Calu3 (cell line): ENCODE measurements around the gene NFX1. TPM values are rescaled to one million over a fixed set of nuclear protein-coding genes. Genes with fewer than 3 reads are reported as not detected.

Experiments
- BruUV-seq: library from RNA; stranded (reverse); fragments of 400-500 nt; replicated peaks from 2 replicates; lab custom pipeline; 2021; lab: Mats Ljungman, UMichigan
- CTCF ChIA-PET: fragments of 300-600 bp; sonication (Branson Sonifier 250); formaldehyde crosslinking; loops from one replicate; lab custom pipeline; 2022; ENCODE audit warnings: antibody characterized with exemption; lab: Charles Lee
- DNase-seq: peaks from one replicate; pipeline ENCODE4 v3.0.0; 2022
- H3K27ac Mint-ChIP-seq: one replicate; pipeline ENCODE4 v1.8.0; 2022; ENCODE audit warnings: mixed read lengths; ENCODE audit not compliant: unreplicated experiment
- H3K27me3 Mint-ChIP-seq: one replicate; pipeline ENCODE4 v1.8.0; 2022; ENCODE audit warnings: mixed read lengths; ENCODE audit not compliant: unreplicated experiment
- H3K36me3 Mint-ChIP-seq: one replicate; pipeline ENCODE4 v1.8.0; 2022; ENCODE audit warnings: mild to moderate bottlenecking, moderate library complexity, mixed read lengths; ENCODE audit not compliant: insufficient read depth, unreplicated experiment
- H3K4me1 Mint-ChIP-seq: one replicate; pipeline ENCODE4 v1.8.0; 2022; ENCODE audit warnings: mild to moderate bottlenecking, low read depth, mixed read lengths; ENCODE audit not compliant: unreplicated experiment
- H3K4me3 Mint-ChIP-seq: one replicate; pipeline ENCODE4 v1.8.0; 2022; ENCODE audit warnings: mild to moderate bottlenecking, low read depth, moderate library complexity, mixed read lengths; ENCODE audit not compliant: unreplicated experiment
- H3K9me3 Mint-ChIP-seq: one replicate; pipeline ENCODE4 v1.8.0; 2022; ENCODE audit warnings: low read depth, mixed read lengths; ENCODE audit not compliant: unreplicated experiment
- intact Hi-C: fragments of 100-400 bp; cut with micrococcal nuclease; formaldehyde crosslinking; loops from one replicate; pipeline ENCODE4 v1.10.0; 2022; ENCODE audit not compliant: unreplicated experiment
- total RNA-seq: library from RNA; stranded (reverse); gene quantifications from 2 replicates; pipeline ENCODE4 v1.2.3, GENCODE V29; 2022
- TF ChIP-seq, protein P1 (sequence below): fragments of 200-600 bp; IDR thresholded peaks from one replicate; pipeline ENCODE4 v1.8.0; 2022; ENCODE audit warnings: antibody characterized with exemption; ENCODE audit not compliant: unreplicated experiment

The NFX1 gene
- total RNA-seq, 1 experiment from 2014 or later, result 27.3 TPM

GRCh38 chr9:33294670-33295432 lies 4.5 kb downstream of the NFX1 start:
- Mint-ChIP-seq H3K27ac (no peak overlapping the region), H3K4me1 (peaks cover 41% of the 10 kb centered on the region), H3K4me3 (no peak overlapping the region), H3K36me3 (peaks cover 73% of the 10 kb centered on the region), H3K9me3 (no peaks in the 10 kb centered on the region), H3K27me3 (no peaks in the 10 kb centered on the region)
- CTCF ChIA-PET, result no interaction called here
- DNase-seq, result no peak
- TF ChIP-seq, protein P1, sequence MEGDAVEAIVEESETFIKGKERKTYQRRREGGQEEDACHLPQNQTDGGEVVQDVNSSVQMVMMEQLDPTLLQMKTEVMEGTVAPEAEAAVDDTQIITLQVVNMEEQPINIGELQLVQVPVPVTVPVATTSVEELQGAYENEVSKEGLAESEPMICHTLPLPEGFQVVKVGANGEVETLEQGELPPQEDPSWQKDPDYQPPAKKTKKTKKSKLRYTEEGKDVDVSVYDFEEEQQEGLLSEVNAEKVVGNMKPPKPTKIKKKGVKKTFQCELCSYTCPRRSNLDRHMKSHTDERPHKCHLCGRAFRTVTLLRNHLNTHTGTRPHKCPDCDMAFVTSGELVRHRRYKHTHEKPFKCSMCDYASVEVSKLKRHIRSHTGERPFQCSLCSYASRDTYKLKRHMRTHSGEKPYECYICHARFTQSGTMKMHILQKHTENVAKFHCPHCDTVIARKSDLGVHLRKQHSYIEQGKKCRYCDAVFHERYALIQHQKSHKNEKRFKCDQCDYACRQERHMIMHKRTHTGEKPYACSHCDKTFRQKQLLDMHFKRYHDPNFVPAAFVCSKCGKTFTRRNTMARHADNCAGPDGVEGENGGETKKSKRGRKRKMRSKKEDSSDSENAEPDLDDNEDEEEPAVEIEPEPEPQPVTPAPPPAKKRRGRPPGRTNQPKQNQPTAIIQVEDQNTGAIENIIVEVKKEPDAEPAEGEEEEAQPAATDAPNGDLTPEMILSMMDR, result no peak
- intact Hi-C loops, result loop anchor here (5.0 kb wide), 1 partner anchor 68 kb away; no protein-coding TSS in a partner anchor
- BruUV-seq, result no TSS peak

DNA sequence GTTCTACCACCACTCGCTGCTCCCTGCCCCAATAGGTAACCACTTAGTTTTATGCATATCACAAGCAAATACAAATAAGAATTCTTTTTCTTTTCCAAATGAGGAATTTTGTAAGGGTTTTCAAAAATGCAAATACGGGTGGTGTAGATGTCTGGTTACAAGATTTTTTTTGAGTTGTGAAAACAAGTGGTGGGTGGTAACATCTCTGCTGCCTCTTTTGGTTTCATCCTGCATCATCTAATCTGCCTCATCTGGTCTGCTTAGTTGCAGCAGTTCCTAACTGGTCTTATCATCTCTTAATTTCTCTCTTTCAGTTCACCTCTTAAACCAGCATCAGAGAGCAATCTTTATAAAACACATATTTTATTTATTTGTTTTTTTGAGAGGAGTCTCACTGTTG lies 5.3 kb downstream of the NFX1 start:
- intact Hi-C loops, result no loop called here
- CTCF ChIA-PET, result no interaction called here
- no peaks in the 10 kb centered on the region for H3K9me3 Mint-ChIP-seq
- H3K4me3 Mint-ChIP-seq, result no peak overlapping the region
- no peaks in the 10 kb centered on the region for H3K27me3 Mint-ChIP-seq
- H3K4me1 Mint-ChIP-seq, result peaks cover 41% of the 10 kb centered on the region
- peaks cover 71% of the 10 kb centered on the region for H3K36me3 Mint-ChIP-seq
- no TSS peak for BruUV-seq
- TF ChIP-seq, protein P1, result no peak
- no peak overlapping the region for H3K27ac Mint-ChIP-seq
- no peak for DNase-seq

GRCh38 chr9:33297432-33297831 lies 7.1 kb downstream of the NFX1 start:
- Mint-ChIP-seq H3K4me1 (peaks cover 36% of the 10 kb centered on the region), H3K4me3 (peak overlapping the region; percentile 34), H3K36me3 (peaks cover 63% of the 10 kb centered on the region), H3K9me3 (no peaks in the 10 kb centered on the region), H3K27ac (no peak overlapping the region), H3K27me3 (no peaks in the 10 kb centered on the region)
- no peak for DNase-seq
- CTCF ChIA-PET, result no interaction called here
- TF ChIP-seq, protein P1, result no peak
- intact Hi-C loops, result no loop called here
- BruUV-seq, result no TSS peak

DNA sequence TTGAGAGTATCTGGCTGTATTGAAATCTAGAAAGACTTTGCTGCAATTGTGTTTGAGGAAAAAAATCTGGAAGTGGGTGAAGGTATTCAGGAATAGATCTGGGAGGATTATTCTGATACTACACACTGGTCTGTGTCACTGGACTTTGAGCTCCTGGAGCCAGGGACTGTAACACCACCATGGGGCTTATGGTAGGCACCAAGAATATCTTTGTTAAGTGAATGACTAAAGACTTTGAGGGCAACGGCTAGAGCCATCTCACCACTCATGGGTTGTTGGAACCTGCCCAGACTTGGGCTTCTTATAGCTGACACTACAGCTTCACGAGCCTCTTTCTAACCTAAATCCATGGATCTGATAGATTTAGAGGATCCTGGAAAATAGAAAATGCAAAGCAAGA lies 10.2 kb downstream of the NFX1 start:
- TF ChIP-seq, protein P1, result no peak
- no TSS peak for BruUV-seq
- no peak overlapping the region for H3K27ac Mint-ChIP-seq
- no peaks in the 10 kb centered on the region for H3K9me3 Mint-ChIP-seq
- DNase-seq, result no peak
- peaks cover 51% of the 10 kb centered on the region for H3K36me3 Mint-ChIP-seq
- no peaks in the 10 kb centered on the region for H3K27me3 Mint-ChIP-seq
- CTCF ChIA-PET, result no interaction called here
- H3K4me3 Mint-ChIP-seq, result no peak overlapping the region
- peaks cover 28% of the 10 kb centered on the region for H3K4me1 Mint-ChIP-seq
- intact Hi-C loops, result no loop called here
